Measurements from ENCODE around the gene ESF1.

GRCh38 chr20:13822459-13822858 lies 37.7 kb upstream of the ESF1 start:
- TF ChIP-seq CTCF (IDR thresholded peaks at IDR 0.05) (no peak), EZH2 (IDR thresholded peaks at IDR 0.05; ENCODE audit: borderline replicate concordance, insufficient read depth, low read depth, low read length, poor library complexity, severe bottlenecking) (no peak)
